Astrocyte of the spinal cord (primary cell): Measurements from ENCODE around the gene GRM8.

Experiments used
- DNase-seq: peaks from one replicate; pipeline ENCODE4 v3.0.0; 2011; ENCODE audit warnings: low read depth, low spot score
- H3K4me3 ChIP-seq: 2 replicates; pipeline ENCODE4 v1.5.1; 2011; ENCODE audit warnings: low read depth, mild to moderate bottlenecking, low read length, moderate library complexity
- in situ Hi-C: cut with HindIII; loops from 2 replicates; pipeline ENCODE4 v1.10.0; 2017; ENCODE audit warnings: low sequenced_read_pairs
- TF ChIP-seq, protein P1 (sequence below): IDR thresholded peaks from 2 replicates; pipeline ENCODE4 v1.5.1; 2012; ENCODE audit warnings: low read depth, mild to moderate bottlenecking, low read length, inconsistent platforms

Gene GRM8

GRCh38 chr7:127039541-127039940 is 213.2 kb downstream of the GRM8 start:
- in situ Hi-C loops, result no loop called here
- DNase-seq, result no peak
- H3K4me3 ChIP-seq, result no peak overlapping the region
- TF ChIP-seq, protein P1, sequence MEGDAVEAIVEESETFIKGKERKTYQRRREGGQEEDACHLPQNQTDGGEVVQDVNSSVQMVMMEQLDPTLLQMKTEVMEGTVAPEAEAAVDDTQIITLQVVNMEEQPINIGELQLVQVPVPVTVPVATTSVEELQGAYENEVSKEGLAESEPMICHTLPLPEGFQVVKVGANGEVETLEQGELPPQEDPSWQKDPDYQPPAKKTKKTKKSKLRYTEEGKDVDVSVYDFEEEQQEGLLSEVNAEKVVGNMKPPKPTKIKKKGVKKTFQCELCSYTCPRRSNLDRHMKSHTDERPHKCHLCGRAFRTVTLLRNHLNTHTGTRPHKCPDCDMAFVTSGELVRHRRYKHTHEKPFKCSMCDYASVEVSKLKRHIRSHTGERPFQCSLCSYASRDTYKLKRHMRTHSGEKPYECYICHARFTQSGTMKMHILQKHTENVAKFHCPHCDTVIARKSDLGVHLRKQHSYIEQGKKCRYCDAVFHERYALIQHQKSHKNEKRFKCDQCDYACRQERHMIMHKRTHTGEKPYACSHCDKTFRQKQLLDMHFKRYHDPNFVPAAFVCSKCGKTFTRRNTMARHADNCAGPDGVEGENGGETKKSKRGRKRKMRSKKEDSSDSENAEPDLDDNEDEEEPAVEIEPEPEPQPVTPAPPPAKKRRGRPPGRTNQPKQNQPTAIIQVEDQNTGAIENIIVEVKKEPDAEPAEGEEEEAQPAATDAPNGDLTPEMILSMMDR, result no peak

GRCh38 chr7:127035203-127035849 is 217.4 kb downstream of the GRM8 start:
- no peak overlapping the region for H3K4me3 ChIP-seq
- DNase-seq, result no peak
- TF ChIP-seq, protein P1, result no peak
- in situ Hi-C loops, result no loop called here

- TF ChIP-seq, protein P1, result no peak
- in situ Hi-C loops, result no loop called here
- no peak overlapping the region for H3K4me3 ChIP-seq
- no peak for DNase-seq
Measured at GRCh38 chr7:127034186-127034806, 218.4 kb downstream of the GRM8 start.

GRCh38 chr7:127029823-127030222 is 222.9 kb downstream of the GRM8 start:
- no peak for DNase-seq
- in situ Hi-C loops, result no loop called here
- TF ChIP-seq, protein P1, result no peak
- no peak overlapping the region for H3K4me3 ChIP-seq

GRCh38 chr7:127021857-127022256 is 230.9 kb downstream of the GRM8 start:
- DNase-seq, result no peak
- in situ Hi-C loops, result no loop called here
- no peak overlapping the region for H3K4me3 ChIP-seq
- TF ChIP-seq, protein P1, result no peak

DNA sequence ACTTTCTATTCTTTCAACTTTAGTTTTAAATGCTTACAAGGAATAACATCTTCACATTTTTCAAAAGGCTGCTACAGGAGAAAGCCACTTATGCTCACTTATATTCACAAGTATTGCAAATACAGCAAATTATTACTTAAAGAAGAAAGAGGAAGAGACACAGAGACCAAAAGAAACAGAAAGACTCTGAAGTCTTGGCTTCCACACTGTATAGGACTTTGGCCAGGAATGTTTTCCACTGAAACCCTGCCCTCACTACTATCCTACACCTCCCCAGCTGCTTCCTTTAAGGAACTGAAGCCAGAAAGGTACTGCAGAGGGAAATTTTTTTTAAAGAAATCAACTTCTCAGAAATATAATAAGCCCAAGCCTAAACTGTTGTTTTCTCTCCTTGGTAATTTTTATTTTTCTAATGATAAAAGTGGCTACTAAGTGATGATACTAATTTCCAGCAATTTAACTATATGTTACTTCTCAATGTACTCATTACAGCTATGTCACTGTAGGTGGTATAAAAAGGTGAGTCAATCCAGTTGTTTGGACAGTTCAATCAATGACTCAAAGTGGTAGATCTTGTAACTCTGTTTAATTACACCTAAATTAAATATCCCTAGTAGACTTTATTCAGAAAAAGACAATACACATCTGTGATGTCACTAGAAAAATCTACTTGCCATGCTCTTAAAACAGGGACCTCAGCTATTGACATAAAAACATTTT is 231.6 kb downstream of the GRM8 start:
- in situ Hi-C loops, result no loop called here
- H3K4me3 ChIP-seq, result no peak overlapping the region
- TF ChIP-seq, protein P1, result no peak
- no peak for DNase-seq
